HG03045 (cell line): ENCODE measurements around the gene PFN2.
"Not testable (repeated sequence)": the region's sequence is repeated elsewhere in the genome, so short reads cannot be mapped to it uniquely, and the experiment has no call there.

Experiments used
- ATAC-seq: cut with Tn5 transposase; IDR thresholded peaks from one replicate; pipeline ENCODE4 v1.9.1; 2021; ENCODE audit warnings: mild to moderate bottlenecking, moderate library complexity; ENCODE audit not compliant: unreplicated experiment

The PFN2 gene, protein sequence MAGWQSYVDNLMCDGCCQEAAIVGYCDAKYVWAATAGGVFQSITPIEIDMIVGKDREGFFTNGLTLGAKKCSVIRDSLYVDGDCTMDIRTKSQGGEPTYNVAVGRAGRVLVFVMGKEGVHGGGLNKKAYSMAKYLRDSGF

DNA sequence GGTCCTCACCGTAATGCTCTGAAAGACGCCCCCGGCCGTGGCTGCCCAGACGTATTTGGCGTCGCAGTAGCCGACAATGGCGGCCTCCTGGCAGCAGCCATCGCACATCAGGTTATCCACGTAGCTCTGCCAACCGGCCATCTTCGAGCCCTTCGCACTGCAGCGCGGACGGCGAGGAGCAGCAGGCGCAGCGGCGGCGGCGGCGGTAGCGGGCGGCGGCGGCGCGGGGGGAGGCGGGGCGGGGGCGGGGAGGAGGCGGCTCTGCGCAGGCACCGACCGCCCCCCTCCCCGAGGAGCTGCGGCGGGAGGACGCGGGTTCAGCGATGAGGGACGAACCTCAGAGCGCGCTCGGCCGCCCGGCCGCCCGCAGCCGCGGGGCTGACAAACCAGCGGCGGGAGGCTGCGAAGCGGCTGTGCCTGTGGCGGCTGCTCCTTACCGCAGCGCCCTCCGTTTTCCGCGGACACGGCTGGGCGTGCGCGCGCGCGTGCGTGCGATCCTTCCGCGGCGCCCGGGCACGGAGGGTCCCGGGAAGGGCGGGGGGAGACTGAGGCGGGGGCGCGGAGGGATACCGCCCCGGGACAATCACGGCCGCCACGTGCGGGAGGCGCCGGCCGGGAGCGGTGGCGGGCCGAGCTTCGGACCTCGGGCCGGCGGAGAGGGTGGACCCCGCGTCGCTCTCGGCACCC lies at the start of gene PFN2:
TSS of gene PFN2 (minus strand) at position 180 of the 687 bp plus-strand sequence. CDS start at position 141, 39 bp downstream.
- ATAC-seq = peak; percentile 50

DNA sequence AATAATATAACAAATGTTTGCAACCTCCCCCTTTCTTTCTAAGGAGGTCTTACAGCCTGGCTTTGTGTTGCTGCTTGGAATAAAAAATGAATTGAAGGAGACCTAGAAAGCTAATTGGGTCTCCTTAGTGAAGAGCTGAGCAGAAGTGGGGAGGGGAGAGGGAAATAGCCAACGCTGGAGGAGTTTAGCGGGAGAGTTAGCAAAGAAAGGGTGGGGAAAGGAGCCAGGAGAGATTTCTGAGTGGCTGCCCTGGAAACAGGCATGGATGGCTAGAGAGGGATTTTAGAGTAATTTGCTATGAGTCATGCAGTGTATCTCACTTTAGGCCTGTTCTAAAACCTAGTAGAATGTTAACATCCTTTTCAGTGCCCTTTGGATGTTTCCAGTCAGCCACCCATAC lies 45.2 kb upstream of the PFN2 start:
- ATAC-seq = no peak

DNA sequence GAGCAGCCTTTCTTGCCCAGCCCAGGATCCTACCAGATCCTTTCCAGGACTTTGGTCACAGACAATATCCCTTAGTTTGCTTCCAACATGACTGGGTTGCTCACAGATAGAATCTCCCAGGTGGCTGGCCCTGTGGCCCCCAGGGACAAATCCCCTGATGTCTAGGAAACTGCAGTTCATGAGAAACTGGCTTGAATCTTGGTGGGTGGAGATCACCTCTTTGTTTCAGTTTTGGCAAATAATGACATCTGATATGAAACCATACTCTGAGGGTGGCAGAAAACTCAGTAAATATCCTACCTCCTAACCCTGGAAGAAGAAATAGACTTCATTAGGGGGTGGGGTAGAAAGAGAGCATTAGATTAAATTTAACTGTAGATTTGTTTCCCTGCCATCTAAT lies 44.1 kb upstream of the PFN2 start:
- no peak for ATAC-seq

DNA sequence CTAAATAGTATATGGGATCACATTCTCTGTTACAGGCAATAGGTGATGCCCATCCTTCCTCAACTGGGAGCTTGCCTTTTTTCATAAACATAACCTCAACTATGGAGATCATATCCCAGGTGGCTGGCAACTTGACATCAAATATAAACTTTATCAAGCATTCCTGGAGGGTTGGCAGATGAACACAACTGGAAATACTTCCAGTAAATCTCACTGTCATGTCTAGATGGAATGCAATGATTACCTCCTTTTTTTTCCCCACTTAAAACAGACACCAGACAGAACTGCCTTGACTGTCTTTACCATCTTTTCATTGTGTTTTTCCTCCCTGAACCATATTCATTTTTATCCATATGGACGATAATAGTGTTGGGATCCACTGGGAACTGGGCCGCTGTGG lies 43.1 kb upstream of the PFN2 start:
- no peak for ATAC-seq

DNA sequence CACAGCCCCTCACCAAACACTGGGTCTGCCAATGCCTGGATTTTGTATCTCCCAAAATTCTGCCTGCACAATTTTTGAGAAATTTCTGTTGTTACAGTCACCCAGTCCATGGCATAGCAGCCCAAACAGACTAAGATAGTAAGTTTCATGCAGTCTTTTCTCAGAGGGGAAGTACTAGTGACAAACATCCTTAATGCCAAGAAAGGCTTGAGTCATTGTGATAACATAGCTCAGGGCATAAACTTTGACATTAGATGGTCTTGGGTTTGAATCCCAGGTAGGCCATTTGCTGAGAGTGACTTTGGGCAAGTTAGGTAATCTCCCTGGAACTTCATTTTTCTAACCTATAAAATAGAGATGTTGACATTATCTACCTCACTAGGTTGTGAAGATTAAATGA lies 36.1 kb upstream of the PFN2 start:
- ATAC-seq = no peak

DNA sequence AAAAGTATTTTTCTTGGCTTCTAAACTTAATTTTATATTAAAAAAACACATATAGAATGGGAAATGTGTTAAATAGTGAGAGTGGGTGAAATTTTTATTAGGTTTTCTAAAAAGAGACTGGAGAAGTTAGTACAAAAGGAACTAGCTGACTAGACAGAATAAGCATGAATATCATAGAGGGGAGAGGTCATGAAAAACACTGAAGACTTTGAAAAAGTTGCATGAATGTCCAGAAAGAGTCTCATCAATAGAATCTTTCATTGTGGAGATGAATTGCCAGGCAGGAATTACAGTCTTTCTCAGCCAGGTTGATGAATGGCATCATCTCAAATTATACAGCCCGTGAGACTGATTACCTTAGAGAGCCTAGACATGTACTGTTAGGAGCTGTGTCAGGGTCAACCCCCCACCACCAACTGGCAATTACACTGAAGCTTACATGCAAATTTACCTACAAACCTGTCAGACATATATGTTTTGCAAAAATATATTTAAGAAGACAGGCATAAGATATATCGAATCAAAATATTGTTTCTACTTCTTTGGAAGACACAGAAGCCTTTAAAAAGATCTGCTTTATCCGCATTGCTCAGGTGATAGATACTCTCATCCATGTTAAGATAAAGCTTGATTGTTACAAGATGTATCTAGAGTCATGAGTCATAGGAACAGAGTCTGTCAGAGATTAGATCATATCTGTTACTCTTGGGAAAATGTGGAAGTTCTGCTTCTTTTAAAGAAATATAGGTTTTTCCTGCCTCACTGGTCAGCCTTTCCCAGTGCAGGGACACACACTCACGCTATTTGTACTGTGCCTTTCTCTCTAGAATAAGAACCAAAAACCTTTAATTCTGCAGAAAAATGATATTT lies 34.8 kb upstream of the PFN2 start:
- no peak for ATAC-seq

DNA sequence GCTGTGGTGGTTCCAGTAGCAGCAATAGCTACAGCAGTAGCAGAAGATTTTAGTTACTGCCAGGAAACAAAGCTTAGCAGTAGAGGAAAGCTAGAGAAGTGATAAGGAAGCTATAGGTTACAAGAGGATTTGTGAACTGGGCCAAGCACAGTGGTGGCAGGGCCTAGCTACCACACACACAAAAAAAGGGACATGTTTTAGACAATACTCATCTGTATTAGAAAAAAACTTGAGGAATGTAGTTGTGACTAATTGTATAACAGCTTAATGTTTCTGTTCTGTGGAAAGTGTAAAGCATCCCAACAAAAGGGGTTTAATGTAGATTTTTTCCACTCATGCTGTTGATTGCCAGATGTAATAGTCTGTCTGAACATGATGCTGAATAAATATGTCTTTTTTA lies 29.9 kb upstream of the PFN2 start:
- ATAC-seq = no peak

DNA sequence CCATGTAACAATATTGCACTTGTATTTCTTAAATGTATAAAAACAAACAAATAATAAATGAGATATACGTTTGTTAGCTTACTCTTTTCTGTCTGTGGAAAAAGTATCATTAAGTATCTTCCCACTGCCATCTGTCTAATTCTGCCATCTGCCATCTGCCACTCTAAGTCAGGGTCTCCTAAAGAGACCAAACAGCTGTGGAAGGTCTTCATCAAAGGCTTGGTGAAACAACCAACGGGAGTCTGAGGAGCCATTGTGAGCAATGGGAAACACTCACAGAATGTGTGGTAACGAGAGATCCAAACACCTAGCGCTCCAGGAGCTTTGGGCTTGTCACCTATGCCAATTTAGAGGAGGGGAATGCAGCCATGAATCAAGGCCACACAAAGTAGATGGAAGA lies 28.7 kb upstream of the PFN2 start:
- no peak for ATAC-seq

DNA sequence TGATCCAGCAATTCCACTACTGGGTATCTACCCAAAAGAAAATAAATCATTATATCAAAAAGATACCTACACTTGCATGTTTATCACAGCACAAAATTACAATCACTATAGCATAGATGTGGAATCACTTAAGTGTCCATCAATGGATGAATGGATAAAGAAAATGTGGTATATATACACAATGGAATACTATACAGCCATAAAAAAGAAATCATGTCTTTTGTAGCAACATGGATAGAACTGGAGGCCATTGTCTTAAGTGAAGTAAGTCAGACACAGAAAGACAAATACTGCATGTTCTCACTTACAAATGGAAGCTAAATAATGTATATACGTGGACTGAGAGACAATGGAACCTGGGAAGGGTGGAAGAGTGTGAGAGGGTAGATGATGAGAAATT lies 28.3 kb upstream of the PFN2 start:
- ATAC-seq = no peak

DNA sequence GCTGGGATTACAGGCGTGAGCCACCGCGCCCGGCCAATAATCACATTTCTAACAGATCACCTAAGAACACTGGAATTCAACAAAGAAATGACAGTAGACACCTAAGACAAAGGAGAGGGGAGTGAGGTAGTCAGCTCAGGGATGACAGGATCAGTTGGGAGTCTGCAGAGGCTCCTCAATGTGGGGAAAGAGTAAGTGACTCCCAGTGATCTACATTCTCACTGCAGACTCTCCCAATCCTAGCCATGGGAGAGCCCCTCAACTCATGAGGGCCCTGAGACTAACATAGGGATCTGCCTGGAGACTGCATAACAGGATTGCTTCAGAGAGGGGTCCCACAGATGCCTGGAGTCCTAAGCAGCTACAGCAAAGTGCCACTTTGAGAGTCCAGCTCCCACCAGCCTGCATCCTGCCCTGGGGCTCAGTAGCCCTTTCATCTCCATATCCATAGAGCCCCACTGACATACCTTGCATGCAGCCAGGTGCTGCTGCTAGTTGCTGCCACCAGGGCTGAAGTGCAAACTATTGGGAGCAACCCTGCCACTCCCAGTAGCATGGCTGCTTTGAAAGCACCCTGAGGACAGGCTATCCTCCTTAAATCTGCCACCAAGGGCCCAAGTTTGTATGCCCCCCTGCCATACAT lies 21.8 kb upstream of the PFN2 start:
- ATAC-seq = no peak

DNA sequence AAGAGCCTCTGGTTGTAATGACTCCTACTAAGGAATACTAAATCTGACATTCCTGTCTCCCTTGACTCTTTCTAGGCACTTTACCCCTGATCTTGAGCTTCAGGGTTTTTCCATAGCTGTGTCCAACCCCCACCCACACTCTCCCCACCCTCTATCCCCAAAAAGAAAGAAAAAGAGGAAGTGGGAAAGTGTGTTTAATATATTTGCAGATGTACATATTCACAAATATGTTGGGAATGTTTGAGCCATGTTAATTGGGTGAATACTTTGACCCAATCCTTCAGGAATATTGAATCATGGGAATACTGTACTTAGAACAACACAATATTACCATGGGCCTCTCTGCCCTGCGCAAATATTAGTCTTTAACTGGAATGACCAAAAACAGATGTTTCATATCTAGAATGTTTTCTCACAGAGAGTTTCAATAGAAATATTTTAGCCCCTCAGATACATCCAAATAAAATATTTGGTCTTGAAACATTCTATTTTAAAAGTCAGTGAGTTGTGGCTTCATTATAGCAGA lies 19.8 kb upstream of the PFN2 start:
- no peak for ATAC-seq

DNA sequence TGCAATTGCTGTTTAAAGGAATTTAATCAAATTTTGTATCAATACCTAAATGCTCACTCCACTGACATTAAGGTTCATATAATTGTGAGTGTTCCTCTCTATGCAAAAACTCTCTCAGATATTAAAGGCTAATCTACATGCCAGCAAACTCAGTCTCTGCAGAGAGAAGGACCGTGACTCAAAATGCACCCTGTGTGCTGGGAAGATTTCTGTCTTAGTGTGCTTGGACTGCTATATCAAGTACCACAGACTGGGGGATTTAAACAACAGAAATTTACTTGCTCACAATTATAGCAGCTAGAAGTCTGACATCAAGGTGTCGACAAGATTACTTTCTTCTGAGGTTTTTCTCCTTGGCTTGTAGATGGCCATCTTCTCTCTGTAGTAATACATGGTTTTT lies 18.6 kb upstream of the PFN2 start:
- no peak for ATAC-seq

DNA sequence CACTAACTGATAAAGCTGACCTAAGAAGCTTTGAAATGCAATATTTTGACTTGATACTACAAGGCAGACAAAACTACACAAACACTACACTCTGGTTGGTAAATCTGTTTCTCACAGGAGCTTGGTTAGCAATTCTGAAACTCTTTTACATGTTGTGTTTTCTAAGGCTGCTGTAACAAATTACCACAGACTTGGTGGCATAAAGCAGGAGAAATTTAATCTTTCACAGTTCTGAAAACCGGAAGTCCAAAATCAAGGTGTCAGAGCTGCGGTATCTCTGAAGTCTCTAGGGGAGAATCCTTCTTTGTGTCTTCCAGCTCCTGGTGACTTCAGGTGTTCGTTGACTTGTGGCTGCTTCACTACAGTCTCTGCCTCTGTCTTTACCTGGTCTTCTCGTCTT lies 12.9 kb upstream of the PFN2 start:
- ATAC-seq = no peak

DNA sequence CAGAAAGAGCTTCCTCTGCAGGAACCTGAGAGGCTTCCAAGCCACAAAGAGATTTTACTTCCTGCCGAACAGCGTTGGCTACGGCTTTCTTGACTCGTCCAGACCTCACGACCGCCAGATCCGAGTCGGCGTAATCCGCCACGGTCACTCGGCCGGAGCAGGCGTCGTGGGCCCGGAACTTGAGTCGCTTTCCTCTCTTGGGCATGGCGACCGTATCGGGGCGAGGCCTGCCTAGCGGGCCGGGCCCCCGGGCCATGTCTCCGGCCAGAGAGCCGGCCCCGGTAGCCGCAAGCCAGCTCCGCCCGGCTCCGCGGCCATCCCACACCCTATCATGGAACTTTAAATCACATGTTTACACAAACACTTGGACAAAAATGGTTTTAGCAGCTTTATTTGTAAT lies 12.4 kb upstream of the PFN2 start:
- not testable (repeated sequence) for ATAC-seq

DNA sequence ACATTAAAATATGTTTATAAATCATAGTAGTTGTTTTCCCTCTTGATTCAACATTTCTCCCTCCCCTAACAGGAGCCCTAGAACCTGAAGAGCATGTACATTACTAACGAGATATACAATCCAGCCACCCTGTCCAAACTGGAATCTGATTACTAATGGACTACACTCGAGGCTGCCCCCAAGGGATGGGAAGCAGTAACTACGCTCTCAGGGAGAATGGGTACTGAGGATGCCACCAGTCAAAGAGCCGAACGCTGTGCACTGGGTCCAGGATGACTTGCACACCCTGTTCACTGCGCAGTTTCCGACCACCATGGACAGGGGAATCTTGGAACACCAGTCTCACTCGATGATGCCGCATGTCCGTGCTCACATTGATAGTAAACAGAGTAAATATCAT lies 11.3 kb upstream of the PFN2 start:
- not testable (repeated sequence) for ATAC-seq

DNA sequence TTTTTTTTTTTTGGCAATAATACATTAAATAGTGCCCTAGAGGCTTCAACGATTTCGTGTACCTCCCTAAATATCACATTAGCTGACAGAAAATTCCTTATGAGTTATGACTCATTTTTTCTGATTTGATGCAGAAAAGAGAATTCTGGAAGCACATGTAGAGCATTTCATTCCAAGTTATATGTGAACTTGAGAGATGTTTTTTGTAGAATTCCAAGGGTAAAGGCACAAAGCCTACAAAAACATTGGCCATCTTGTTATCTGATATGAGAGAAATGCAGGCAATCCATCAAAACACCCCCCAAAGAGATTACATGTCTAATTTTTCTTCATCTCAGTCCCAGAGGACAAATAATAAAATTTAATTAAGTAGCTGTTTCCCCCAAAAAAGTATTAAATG lies 6.7 kb upstream of the PFN2 start:
- no peak for ATAC-seq

DNA sequence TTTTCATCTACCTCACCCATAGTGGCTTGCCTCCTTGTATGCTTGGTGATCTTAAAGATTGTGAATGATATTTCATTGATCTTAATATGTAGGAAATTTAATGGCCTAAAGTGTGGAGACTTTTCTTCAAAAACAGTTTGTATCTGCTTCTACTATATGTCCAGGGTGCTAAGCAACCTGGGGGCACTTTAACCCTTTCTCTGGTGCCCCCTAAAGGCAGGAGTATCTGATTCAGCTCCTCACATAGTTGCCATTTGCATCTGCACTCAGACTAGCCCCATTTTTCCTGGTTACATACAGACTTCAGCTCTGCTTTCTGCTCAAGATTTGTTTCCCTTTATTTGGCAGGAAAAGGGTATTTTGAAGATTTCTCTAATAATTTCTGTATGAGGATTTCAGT lies 5.2 kb upstream of the PFN2 start:
- ATAC-seq = no peak

DNA sequence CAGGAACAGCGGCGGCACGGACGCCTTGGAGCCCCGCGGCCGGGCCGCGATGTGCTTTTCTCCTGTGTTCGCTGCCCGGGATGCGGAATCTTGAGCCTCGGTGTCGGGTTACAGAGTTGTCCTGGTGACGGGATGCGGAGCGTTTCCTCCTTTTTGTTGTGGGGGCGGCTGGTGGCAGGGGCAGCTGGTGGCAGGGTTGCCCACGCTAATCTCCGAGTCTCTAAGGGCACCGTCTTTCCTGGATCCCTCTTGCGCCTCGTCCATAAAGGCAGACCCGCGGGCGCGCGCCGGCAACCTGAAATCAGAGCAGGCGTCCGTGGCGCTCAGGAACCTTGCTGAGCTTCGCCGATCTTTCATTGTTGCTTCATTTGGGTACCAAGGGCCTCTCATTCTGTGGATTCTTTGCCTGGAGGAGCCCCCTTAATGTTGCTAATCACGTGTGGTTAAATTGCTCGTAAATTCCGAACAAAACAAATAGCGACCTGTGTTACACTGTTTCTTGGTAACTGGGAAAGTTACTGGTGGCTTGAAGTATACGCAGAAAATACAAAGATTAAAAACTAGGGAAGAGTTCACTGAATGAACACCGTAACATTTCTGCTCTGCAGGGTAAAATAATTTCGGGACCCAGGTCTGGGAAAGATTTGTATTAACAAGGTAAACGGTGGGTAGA lies 844 bp upstream of the PFN2 start:
- no peak for ATAC-seq

DNA sequence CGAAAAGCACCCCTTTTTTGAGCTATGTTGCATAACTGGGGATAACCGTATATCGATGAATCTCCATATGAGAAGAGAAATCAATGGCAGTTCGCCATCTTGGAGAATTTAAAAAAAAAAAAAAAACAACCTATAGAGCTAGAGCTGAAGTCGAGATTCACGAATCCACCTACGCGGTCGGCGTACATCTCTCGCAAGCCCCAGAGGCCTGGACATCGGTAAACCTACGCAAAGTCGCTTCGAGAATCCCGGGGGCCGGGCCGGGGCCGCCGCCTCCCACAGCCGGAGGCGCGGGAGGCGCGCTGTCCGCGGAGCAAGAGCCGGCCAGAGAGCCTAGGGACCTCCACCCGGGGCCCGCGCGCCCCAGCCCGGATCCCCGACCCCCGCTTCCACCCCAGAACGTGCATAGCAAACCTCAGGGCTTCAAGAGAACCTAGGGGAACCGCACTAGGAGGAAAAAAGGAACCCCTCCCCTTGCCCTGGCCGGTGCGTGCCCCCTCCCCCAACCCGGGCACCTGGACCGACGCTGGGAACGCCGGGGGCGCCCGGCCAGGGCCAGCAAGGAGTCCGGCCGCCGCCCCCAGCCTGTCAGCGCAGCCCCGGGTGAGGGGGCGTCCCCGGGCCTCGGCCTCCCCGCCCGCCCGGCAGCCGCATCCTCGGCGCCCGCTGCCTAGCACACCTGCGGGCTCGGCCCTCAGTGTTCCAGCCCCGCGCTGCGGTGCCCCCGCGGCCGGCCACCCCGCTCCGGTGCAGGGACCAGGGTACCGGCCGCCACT lies 567 bp downstream of the PFN2 start:
- peak; percentile 74 for ATAC-seq
